GM12864 (cell line): ENCODE results near the gene PPM1B.

ENCODE experiments used
- DNase-seq: peaks from one replicate; pipeline ENCODE4 v3.0.0-alpha.2; 2011; ENCODE audit warnings: low read depth
- H3K4me3 ChIP-seq: 2 replicates; pipeline ENCODE4 v1.5.1; 2011; ENCODE audit warnings: mild to moderate bottlenecking, low read depth, low read length, control low read depth
- TF ChIP-seq, protein P1 (sequence below): IDR thresholded peaks from 2 replicates; pipeline ENCODE4 v1.5.1; 2011; ENCODE audit warnings: low read depth, mild to moderate bottlenecking, moderate library complexity, low read length, control low read depth, inconsistent platforms; ENCODE audit errors: missing control alignments

The PPM1B gene

DNA sequence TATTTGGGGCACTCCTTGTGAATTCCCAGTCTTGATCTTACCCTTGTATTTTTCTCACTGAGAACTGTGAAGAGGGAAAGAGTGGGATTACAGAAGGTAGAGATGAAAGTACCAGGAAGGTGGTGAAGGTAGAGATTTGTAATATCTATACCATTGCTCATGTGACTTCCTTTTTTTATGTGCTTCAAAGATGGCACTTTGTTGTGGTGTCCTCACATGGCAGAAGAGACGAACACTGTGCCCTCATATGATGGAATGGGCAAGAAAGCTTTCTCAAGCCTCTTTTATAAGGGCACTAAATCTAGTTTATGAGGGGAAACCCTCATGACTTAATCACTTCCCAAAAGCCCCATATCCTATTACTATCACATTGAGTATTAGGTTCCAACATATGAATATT is 28.9 kb upstream of the PPM1B start:
- DNase-seq: no peak
- no peak overlapping the region for H3K4me3 ChIP-seq
- TF ChIP-seq, protein P1, sequence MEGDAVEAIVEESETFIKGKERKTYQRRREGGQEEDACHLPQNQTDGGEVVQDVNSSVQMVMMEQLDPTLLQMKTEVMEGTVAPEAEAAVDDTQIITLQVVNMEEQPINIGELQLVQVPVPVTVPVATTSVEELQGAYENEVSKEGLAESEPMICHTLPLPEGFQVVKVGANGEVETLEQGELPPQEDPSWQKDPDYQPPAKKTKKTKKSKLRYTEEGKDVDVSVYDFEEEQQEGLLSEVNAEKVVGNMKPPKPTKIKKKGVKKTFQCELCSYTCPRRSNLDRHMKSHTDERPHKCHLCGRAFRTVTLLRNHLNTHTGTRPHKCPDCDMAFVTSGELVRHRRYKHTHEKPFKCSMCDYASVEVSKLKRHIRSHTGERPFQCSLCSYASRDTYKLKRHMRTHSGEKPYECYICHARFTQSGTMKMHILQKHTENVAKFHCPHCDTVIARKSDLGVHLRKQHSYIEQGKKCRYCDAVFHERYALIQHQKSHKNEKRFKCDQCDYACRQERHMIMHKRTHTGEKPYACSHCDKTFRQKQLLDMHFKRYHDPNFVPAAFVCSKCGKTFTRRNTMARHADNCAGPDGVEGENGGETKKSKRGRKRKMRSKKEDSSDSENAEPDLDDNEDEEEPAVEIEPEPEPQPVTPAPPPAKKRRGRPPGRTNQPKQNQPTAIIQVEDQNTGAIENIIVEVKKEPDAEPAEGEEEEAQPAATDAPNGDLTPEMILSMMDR: no peak

DNA sequence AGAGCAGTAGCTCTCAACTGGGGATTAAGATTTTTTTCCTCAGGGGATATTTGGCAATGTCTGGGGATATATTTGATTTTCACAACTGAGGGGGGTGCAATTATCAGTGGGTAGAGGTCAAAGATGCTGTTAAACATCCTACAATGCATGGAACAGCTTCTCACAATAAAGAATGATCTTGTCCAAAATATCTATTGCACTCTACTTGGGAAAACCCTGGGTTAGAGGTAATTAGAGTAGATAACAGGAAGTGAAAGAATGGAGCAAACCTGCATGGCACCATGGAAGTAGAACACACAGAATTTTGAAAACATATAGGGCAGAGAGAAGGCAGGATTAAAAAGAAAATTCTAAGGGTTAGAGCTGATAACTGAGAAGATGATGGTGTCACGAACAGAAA is 26.4 kb upstream of the PPM1B start:
- DNase-seq: no peak
- TF ChIP-seq, protein P1: no peak
- no peak overlapping the region for H3K4me3 ChIP-seq

DNA sequence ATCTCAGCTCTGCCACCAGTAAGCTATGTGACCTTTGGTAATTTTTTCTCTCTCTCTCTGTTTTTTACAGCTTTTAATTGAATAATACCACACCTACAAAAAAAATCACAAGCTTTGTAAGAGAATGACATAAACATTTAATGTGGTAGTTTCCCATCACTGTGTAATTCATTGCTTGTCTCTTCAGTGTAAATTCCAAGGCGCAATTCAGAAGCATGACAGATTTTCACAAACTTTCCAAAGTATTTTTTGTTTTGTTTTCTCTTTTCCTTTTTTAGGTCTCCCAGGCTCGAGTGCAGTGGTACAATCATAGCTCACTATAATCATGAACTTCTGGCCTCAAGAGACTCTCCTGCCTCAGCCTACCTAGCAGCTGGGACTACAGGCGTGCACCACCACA is 25.0 kb upstream of the PPM1B start:
- TF ChIP-seq, protein P1: no peak
- no peak overlapping the region for H3K4me3 ChIP-seq
- no peak for DNase-seq

DNA sequence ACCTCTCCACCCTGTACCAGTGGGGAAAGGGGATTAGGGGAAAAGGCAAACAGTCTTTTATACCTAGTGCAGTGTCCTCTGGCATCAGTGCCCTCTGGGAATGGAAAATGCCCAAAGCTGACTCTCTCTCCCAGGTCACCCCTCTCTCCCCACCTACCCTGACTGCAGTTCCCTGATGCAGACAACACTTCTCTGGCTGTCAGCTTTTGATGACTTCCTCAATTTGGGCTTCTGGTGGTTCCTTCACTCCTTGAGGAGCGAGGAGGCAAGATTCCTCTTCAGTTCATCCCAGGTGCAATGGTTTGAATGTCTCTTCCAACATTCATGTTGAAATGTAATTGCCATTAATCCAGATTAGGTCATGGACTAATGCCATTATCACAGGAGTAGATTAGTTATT is 19.7 kb upstream of the PPM1B start:
- no peak for DNase-seq
- TF ChIP-seq, protein P1: no peak

DNA sequence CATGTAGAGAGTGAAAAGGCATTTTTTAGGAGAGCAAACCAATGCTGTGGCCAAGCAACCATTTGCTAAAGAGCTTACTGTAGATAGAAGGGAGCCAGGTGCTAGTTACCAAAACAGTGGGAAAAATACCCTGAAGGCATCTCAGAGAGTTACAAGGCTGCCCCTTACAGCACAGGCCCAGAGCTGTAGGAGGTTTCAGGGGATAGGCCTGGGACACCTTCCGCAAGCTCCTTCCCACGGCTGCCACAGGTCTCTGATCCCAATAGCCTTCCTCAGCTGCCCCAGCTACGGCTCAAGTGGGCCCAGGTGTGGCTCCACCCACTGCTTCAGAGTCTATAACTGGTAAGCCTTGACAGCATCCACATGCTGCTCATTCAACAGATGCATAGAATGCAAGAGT is 18.2 kb upstream of the PPM1B start:
- TF ChIP-seq, protein P1: no peak

More for the DNA sequence above, 19.7 kb upstream of the PPM1B start:
- H3K4me3 ChIP-seq: no peak overlapping the region

DNA sequence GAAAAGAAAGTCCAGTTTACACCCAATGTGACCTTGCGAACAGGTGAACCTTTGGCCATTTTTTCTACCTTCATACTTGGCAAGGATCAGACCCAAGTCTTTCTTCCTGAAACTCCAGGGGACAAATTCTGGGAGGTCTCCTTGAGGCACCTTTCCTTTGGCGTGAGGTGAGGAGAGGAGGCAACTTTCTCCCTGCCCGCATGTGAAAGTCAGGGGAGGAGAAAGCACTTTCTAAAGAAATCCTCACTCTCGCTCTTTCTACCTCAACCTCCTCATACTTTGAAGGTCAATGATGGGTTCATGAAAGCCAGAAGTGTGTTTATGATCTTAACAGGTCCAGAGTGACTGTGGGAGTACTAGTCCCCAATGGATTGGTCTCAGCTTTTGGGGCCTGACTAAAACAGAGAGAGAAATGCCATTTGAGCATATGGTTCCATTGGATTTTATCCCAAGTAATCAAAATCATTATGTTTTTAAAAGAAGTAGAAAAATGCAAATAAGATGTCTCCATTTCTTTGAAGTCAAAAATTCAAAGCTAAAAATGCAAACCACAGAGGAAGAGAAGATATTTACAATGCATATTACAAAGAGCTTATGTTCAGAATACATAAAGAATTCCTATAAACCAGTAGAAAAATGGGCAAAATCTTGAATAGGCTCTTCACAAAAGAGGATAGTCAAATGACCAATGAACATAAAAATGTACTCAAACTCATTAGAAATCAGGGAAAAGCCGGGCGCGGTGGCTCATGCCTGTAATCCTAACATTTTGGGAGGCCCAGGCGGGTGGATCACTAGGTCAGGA is 15.6 kb upstream of the PPM1B start:
- no peak for DNase-seq
- TF ChIP-seq, protein P1: no peak
- no peak overlapping the region for H3K4me3 ChIP-seq

More for the DNA sequence above, 18.2 kb upstream of the PPM1B start:
- H3K4me3 ChIP-seq: no peak overlapping the region
- no peak for DNase-seq
